22Rv1 (cell line): ENCODE measurements around the gene GAR1.
A peak's percentile ranks its signal among the peaks of the same experiment; 100 is the strongest.

Experiments used
- ZFX ChIP-seq: fragments of 450-650 bp; IDR thresholded peaks from 2 replicates; pipeline ENCODE4 v1.6.1; 2017; ENCODE audit warnings: antibody characterized with exemption, borderline replicate concordance
- TF ChIP-seq, protein P1 (sequence below): fragments of 450-650 bp; IDR thresholded peaks from 2 replicates; pipeline ENCODE4 v1.5.1; 2017; ENCODE audit warnings: mild to moderate bottlenecking

DNA sequence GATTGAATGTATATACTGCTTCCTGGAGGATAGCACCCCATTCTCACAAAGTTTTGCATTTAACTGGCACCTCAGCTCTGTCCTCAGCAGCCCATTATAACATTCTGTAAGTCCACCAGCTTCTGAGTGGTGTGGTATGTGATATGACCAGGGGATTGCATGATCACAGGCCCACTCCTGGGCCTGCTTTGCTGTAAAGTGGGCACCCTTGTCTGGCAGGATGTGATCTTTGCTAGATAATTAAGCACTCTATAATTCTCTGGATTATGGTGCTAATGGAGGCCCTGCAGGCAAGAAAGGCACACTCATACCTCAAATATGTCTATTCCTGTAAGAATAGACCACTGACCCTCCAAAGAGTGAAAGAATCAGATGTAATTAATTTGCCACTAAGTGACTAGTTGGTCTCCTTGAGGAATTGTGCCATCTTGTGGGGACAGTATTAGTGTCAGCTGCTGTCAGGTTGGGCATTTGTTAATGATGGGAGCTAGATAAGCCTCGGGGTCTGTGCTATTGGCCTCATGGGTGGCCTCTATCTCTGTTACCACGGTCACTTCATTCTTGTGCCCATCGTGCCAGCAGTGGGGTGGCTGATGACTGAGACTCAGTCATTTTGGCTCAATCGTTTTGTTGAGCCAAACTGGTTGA, 11.5 kb upstream of the GAR1 start:
- TF ChIP-seq, protein P1, sequence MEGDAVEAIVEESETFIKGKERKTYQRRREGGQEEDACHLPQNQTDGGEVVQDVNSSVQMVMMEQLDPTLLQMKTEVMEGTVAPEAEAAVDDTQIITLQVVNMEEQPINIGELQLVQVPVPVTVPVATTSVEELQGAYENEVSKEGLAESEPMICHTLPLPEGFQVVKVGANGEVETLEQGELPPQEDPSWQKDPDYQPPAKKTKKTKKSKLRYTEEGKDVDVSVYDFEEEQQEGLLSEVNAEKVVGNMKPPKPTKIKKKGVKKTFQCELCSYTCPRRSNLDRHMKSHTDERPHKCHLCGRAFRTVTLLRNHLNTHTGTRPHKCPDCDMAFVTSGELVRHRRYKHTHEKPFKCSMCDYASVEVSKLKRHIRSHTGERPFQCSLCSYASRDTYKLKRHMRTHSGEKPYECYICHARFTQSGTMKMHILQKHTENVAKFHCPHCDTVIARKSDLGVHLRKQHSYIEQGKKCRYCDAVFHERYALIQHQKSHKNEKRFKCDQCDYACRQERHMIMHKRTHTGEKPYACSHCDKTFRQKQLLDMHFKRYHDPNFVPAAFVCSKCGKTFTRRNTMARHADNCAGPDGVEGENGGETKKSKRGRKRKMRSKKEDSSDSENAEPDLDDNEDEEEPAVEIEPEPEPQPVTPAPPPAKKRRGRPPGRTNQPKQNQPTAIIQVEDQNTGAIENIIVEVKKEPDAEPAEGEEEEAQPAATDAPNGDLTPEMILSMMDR = peak; percentile 70
- no peak for TF ChIP-seq ZFX
